GM23338 (cell line): ENCODE data around the gene IKZF3. TPM values are rescaled to one million over a fixed set of nuclear protein-coding genes. Genes with fewer than 3 reads are reported as not detected.

Experiments used
- ATAC-seq: fragments of 200-7000 bp; cut with Tn5 transposase; 3 replicates; pipeline ENCODE4 v1.9.1; 2020
- DNase-seq: peaks from one replicate; pipeline ENCODE4 v3.0.0-alpha.2; 2015; ENCODE audit warnings: low spot score
- H2AFZ ChIP-seq: fragments of 200-600 bp; sonication (generic); 2 replicates; pipeline ENCODE4 v1.8.0; 2016; ENCODE audit warnings: antibody characterized with exemption, mild to moderate bottlenecking, moderate library complexity
- H3F3A ChIP-seq: fragments of 200-600 bp; sonication (generic); replicated peaks from 2 replicates; pipeline ENCODE4 v1.8.0; 2017; ENCODE audit warnings: antibody characterized with exemption, mixed run types, low read depth
- H3K27ac ChIP-seq: fragments of 200-600 bp; sonication (generic); 2 replicates; pipeline ENCODE4 v1.6.1; 2016; ENCODE audit warnings: low read depth
- H3K27me3 ChIP-seq: fragments of 200-600 bp; sonication (generic); 2 replicates; pipeline ENCODE4 v1.8.0; 2016; ENCODE audit warnings: mild to moderate bottlenecking, mixed run types, moderate library complexity; ENCODE audit not compliant: insufficient read depth
- H3K36me3 ChIP-seq: fragments of 200-600 bp; sonication (generic); 2 replicates; pipeline ENCODE4 v1.8.0; 2016; ENCODE audit warnings: mild to moderate bottlenecking; ENCODE audit not compliant: insufficient read depth
- H3K4me1 ChIP-seq: fragments of 200-600 bp; sonication (generic); 2 replicates; pipeline ENCODE4 v1.8.0; 2016; ENCODE audit warnings: mild to moderate bottlenecking, moderate library complexity; ENCODE audit not compliant: insufficient read depth
- H3K4me2 ChIP-seq: fragments of 200-600 bp; sonication (generic); 2 replicates; pipeline ENCODE4 v1.7.1; 2017; ENCODE audit warnings: mixed run types
- H3K4me3 ChIP-seq: fragments of 200-600 bp; sonication (generic); 2 replicates; pipeline ENCODE4 v1.6.1; 2016; ENCODE audit warnings: mixed run types
- H3K79me2 ChIP-seq: fragments of 200-600 bp; sonication (generic); replicated peaks from 2 replicates; pipeline ENCODE4 v1.8.0; 2017; ENCODE audit warnings: mild to moderate bottlenecking; ENCODE audit not compliant: insufficient read depth
- H3K9me2 ChIP-seq: fragments of 200-600 bp; sonication (generic); 2 replicates; pipeline ENCODE4 v1.8.0; 2017; ENCODE audit not compliant: insufficient read depth
- H4K20me1 ChIP-seq: fragments of 200-600 bp; sonication (generic); replicated peaks from 2 replicates; pipeline ENCODE4 v1.8.0; 2017; ENCODE audit warnings: mild to moderate bottlenecking; ENCODE audit not compliant: insufficient read depth
- H3K27ac Mint-ChIP-seq: 2 replicates; pipeline ENCODE4 v1.8.0; 2020; ENCODE audit warnings: inconsistent platforms, mild to moderate bottlenecking, moderate library complexity, mixed read lengths
- H3K27me3 Mint-ChIP-seq: 3 replicates; pipeline ENCODE4 v1.8.0; 2022; ENCODE audit warnings: low read depth, mild to moderate bottlenecking, moderate library complexity, mixed read lengths, inconsistent platforms; ENCODE audit not compliant: insufficient read depth, poor library complexity
- H3K36me3 Mint-ChIP-seq: 3 replicates; pipeline ENCODE4 v1.8.0; 2021; ENCODE audit warnings: low read depth, mild to moderate bottlenecking, inconsistent platforms, moderate library complexity, mixed read lengths
- H3K4me1 Mint-ChIP-seq: 3 replicates; pipeline ENCODE4 v1.8.0; 2020; ENCODE audit warnings: mild to moderate bottlenecking, inconsistent platforms, mixed read lengths
- H3K4me3 Mint-ChIP-seq: 3 replicates; pipeline ENCODE4 v1.8.0; 2021; ENCODE audit warnings: moderate library complexity, mild to moderate bottlenecking, inconsistent platforms, mixed read lengths
- H3K9me3 Mint-ChIP-seq: 3 replicates; pipeline ENCODE4 v1.8.0; 2020; ENCODE audit warnings: moderate library complexity, mild to moderate bottlenecking, inconsistent platforms, mixed read lengths
- ETS1 ChIP-seq: IDR thresholded peaks from 2 replicates; pipeline ENCODE4 v1.6.1; 2016; ENCODE audit warnings: antibody characterized with exemption
- EZH2 ChIP-seq: fragments of 200-600 bp; sonication (generic); IDR thresholded peaks from one replicate; pipeline ENCODE4 v1.8.0; 2017; ENCODE audit warnings: antibody characterized with exemption, mild to moderate bottlenecking, low read depth; ENCODE audit not compliant: unreplicated experiment
- EZH2phosphoT487 ChIP-seq: fragments of 200-600 bp; sonication (generic); IDR thresholded peaks from one replicate; pipeline ENCODE4 v1.8.1; 2018; ENCODE audit warnings: antibody characterized with exemption; ENCODE audit not compliant: unreplicated experiment
- NANOG ChIP-seq: IDR thresholded peaks from 2 replicates; pipeline ENCODE4 v1.6.1; 2016; ENCODE audit warnings: antibody characterized with exemption, borderline replicate concordance
- POLR2AphosphoS5 ChIP-seq: IDR thresholded peaks from 2 replicates; pipeline ENCODE4 v1.6.1; 2016; ENCODE audit warnings: antibody characterized with exemption, low read depth
- STAT1 ChIP-seq: IDR thresholded peaks from one replicate; pipeline ENCODE4 v1.6.1; 2016; ENCODE audit warnings: antibody characterized with exemption; ENCODE audit not compliant: unreplicated experiment
- ZNF331 ChIP-seq: fragments of 250-450 bp; sonication (Bioruptor Pico); IDR thresholded peaks from 2 replicates; pipeline ENCODE4 v1.5.0; 2020; ENCODE audit warnings: low read depth, mild to moderate bottlenecking, moderate library complexity
- polyA plus RNA-seq: library from polyadenylated mRNA; unstranded; fragments of >200 nt; fragmentation: Nextera tagmentation; extraction: Ambion mirVana; gene quantifications from 2 replicates; pipeline ENCODE4 v1.2.1, GENCODE V29; 2016
- total RNA-seq: library from RNA; depleted of rRNA; stranded (reverse); fragments of >200 nt; shearing (Covaris generic); gene quantifications from 2 replicates; pipeline ENCODE4 v1.2.3, GENCODE V29; 2014
- TF ChIP-seq, protein P1 (sequence below): fragments of 250-450 bp; sonication (Bioruptor Pico); IDR thresholded peaks from 2 replicates; pipeline ENCODE4 v1.5.0; 2020; ENCODE audit warnings: mild to moderate bottlenecking, moderate library complexity
- TF ChIP-seq, protein P2 (sequence below), 2 experiments: fragments of 200-600 bp in 1 of 2; sonication (generic) in 1 of 2; conservative IDR thresholded peaks; 2 replicates each; pipeline versions ENCODE4 v1.5.1 to v1.6.1; 2016 to 2017; ENCODE audit warnings: antibody characterized with exemption in 2 of 2, low read depth in 2 of 2, mild to moderate bottlenecking in 2 of 2, moderate library complexity in 1 of 2

Gene IKZF3
- total and polyA plus RNA-seq, 2 experiments from 2014 or later = 0.11 to 0.76 TPM

GRCh38 chr17:39782481-39782880 is 81.6 kb downstream of the IKZF3 start (continued):
- TF ChIP-seq, protein P1, sequence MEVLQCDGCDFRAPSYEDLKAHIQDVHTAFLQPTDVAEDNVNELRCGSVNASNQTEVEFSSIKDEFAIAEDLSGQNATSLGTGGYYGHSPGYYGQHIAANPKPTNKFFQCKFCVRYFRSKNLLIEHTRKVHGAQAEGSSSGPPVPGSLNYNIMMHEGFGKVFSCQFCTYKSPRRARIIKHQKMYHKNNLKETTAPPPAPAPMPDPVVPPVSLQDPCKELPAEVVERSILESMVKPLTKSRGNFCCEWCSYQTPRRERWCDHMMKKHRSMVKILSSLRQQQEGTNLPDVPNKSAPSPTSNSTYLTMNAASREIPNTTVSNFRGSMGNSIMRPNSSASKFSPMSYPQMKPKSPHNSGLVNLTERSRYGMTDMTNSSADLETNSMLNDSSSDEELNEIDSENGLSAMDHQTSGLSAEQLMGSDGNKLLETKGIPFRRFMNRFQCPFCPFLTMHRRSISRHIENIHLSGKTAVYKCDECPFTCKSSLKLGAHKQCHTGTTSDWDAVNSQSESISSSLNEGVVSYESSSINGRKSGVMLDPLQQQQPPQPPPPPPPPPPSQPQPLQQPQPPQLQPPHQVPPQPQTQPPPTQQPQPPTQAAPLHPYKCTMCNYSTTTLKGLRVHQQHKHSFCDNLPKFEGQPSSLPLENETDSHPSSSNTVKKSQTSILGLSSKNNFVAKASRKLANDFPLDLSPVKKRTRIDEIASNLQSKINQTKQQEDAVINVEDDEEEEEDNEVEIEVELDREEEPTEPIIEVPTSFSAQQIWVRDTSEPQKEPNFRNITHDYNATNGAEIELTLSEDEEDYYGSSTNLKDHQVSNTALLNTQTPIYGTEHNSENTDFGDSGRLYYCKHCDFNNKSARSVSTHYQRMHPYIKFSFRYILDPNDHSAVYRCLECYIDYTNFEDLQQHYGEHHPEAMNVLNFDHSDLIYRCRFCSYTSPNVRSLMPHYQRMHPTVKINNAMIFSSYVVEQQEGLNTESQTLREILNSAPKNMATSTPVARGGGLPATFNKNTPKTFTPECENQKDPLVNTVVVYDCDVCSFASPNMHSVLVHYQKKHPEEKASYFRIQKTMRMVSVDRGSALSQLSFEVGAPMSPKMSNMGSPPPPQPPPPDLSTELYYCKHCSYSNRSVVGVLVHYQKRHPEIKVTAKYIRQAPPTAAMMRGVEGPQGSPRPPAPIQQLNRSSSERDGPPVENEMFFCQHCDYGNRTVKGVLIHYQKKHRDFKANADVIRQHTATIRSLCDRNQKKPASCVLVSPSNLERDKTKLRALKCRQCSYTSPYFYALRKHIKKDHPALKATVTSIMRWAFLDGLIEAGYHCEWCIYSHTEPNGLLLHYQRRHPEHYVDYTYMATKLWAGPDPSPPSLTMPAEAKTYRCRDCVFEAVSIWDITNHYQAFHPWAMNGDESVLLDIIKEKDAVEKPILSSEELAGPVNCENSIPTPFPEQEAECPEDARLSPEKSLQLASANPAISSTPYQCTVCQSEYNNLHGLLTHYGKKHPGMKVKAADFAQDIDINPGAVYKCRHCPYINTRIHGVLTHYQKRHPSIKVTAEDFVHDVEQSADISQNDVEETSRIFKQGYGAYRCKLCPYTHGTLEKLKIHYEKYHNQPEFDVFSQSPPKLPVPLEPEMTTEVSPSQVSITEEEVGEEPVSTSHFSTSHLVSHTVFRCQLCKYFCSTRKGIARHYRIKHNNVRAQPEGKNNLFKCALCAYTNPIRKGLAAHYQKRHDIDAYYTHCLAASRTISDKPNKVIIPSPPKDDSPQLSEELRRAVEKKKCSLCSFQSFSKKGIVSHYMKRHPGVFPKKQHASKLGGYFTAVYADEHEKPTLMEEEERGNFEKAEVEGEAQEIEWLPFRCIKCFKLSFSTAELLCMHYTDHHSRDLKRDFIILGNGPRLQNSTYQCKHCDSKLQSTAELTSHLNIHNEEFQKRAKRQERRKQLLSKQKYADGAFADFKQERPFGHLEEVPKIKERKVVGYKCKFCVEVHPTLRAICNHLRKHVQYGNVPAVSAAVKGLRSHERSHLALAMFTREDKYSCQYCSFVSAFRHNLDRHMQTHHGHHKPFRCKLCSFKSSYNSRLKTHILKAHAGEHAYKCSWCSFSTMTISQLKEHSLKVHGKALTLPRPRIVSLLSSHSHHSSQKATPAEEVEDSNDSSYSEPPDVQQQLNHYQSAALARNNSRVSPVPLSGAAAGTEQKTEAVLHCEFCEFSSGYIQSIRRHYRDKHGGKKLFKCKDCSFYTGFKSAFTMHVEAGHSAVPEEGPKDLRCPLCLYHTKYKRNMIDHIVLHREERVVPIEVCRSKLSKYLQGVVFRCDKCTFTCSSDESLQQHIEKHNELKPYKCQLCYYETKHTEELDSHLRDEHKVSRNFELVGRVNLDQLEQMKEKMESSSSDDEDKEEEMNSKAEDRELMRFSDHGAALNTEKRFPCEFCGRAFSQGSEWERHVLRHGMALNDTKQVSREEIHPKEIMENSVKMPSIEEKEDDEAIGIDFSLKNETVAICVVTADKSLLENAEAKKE (CRISPR knock-in tag) = no peak
- TF ChIP-seq STAT1 (no peak), NANOG (no peak)
- TF ChIP-seq, protein P2, sequence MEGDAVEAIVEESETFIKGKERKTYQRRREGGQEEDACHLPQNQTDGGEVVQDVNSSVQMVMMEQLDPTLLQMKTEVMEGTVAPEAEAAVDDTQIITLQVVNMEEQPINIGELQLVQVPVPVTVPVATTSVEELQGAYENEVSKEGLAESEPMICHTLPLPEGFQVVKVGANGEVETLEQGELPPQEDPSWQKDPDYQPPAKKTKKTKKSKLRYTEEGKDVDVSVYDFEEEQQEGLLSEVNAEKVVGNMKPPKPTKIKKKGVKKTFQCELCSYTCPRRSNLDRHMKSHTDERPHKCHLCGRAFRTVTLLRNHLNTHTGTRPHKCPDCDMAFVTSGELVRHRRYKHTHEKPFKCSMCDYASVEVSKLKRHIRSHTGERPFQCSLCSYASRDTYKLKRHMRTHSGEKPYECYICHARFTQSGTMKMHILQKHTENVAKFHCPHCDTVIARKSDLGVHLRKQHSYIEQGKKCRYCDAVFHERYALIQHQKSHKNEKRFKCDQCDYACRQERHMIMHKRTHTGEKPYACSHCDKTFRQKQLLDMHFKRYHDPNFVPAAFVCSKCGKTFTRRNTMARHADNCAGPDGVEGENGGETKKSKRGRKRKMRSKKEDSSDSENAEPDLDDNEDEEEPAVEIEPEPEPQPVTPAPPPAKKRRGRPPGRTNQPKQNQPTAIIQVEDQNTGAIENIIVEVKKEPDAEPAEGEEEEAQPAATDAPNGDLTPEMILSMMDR (conservative IDR thresholded peaks at IDR 0.05; ENCODE audit: low read depth in 2 of 2) = no peak

GRCh38 chr17:39781861-39782213 is 82.3 kb downstream of the IKZF3 start:
- Histone ChIP-seq H3K27me3 (no peaks in the 10 kb centered on the region), H3K36me3 (no peaks in the 10 kb centered on the region), H4K20me1 (no peaks in the 10 kb centered on the region), H2AFZ (peak overlapping the region; percentile 80; the same call in 1 of the 2 replicates), H3K4me3 (no peak overlapping the region), H3K4me2 (no peak overlapping the region), H3K4me1 (no peaks in the 10 kb centered on the region), H3F3A (no peaks in the 10 kb centered on the region), H3K27ac (no peak overlapping the region), H3K79me2 (no peaks in the 10 kb centered on the region), H3K9me2 (no peaks in the 10 kb centered on the region)
- DNase-seq = no peak
- H3K4me1 Mint-ChIP-seq = peaks cover 6% of the 10 kb centered on the region; the same call in 2 of the 3 replicates
- no peaks in the 10 kb centered on the region for H3K36me3 Mint-ChIP-seq
- no peak overlapping the region for H3K4me3 Mint-ChIP-seq
- ATAC-seq = no peak
- H3K27ac Mint-ChIP-seq = no peak overlapping the region
- H3K9me3 Mint-ChIP-seq = no peaks in the 10 kb centered on the region
- H3K27me3 Mint-ChIP-seq = no peaks in the 10 kb centered on the region
- TF ChIP-seq STAT1 (no peak), ZNF331 (CRISPR knock-in tag) (no peak), NANOG (no peak), ETS1 (no peak), POLR2AphosphoS5 (no peak), EZH2phosphoT487 (no peak), EZH2 (no peak)
- TF ChIP-seq, protein P2 (conservative IDR thresholded peaks at IDR 0.05; ENCODE audit: low read depth in 2 of 2) = no peak
